Measurements from ENCODE around the gene CCT6B.

GRCh38 chr17:34998205-34998604 is 36.9 kb upstream of the CCT6B start:
- TF ChIP-seq, protein P1, sequence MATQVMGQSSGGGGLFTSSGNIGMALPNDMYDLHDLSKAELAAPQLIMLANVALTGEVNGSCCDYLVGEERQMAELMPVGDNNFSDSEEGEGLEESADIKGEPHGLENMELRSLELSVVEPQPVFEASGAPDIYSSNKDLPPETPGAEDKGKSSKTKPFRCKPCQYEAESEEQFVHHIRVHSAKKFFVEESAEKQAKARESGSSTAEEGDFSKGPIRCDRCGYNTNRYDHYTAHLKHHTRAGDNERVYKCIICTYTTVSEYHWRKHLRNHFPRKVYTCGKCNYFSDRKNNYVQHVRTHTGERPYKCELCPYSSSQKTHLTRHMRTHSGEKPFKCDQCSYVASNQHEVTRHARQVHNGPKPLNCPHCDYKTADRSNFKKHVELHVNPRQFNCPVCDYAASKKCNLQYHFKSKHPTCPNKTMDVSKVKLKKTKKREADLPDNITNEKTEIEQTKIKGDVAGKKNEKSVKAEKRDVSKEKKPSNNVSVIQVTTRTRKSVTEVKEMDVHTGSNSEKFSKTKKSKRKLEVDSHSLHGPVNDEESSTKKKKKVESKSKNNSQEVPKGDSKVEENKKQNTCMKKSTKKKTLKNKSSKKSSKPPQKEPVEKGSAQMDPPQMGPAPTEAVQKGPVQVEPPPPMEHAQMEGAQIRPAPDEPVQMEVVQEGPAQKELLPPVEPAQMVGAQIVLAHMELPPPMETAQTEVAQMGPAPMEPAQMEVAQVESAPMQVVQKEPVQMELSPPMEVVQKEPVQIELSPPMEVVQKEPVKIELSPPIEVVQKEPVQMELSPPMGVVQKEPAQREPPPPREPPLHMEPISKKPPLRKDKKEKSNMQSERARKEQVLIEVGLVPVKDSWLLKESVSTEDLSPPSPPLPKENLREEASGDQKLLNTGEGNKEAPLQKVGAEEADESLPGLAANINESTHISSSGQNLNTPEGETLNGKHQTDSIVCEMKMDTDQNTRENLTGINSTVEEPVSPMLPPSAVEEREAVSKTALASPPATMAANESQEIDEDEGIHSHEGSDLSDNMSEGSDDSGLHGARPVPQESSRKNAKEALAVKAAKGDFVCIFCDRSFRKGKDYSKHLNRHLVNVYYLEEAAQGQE (IDR thresholded peaks at IDR 0.05; ENCODE audit: borderline replicate concordance), result no peak
- TF ChIP-seq, protein P2, sequence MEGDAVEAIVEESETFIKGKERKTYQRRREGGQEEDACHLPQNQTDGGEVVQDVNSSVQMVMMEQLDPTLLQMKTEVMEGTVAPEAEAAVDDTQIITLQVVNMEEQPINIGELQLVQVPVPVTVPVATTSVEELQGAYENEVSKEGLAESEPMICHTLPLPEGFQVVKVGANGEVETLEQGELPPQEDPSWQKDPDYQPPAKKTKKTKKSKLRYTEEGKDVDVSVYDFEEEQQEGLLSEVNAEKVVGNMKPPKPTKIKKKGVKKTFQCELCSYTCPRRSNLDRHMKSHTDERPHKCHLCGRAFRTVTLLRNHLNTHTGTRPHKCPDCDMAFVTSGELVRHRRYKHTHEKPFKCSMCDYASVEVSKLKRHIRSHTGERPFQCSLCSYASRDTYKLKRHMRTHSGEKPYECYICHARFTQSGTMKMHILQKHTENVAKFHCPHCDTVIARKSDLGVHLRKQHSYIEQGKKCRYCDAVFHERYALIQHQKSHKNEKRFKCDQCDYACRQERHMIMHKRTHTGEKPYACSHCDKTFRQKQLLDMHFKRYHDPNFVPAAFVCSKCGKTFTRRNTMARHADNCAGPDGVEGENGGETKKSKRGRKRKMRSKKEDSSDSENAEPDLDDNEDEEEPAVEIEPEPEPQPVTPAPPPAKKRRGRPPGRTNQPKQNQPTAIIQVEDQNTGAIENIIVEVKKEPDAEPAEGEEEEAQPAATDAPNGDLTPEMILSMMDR (IDR thresholded peaks at IDR 0.05; ENCODE audit: poor library complexity, severe bottlenecking), result peak; percentile 62
- TF ChIP-seq EP300 (conservative IDR thresholded peaks at IDR 0.05; ENCODE audit: poor library complexity, severe bottlenecking), result no peak
- no peak for TF ChIP-seq POLR2AphosphoS5 (IDR thresholded peaks at IDR 0.05)
- TF ChIP-seq EZH2 (IDR thresholded peaks at IDR 0.05; ENCODE audit: borderline replicate concordance, insufficient read depth, low read length, poor library complexity, severe bottlenecking), result no peak
- no peak for TF ChIP-seq MXI1 (conservative IDR thresholded peaks at IDR 0.05; ENCODE audit: poor library complexity, severe bottlenecking)
